Retinal pigment epithelial cell (primary cell): ENCODE results near the gene UGT8.
"Not testable (repeated sequence)": the region's sequence is repeated elsewhere in the genome, so short reads cannot be mapped to it uniquely, and the experiment has no call there.

Experiments
- DNase-seq: peaks from one replicate; pipeline ENCODE4 v3.0.0-alpha.2; 2010; ENCODE audit warnings: low read depth
- H3K4me3 ChIP-seq: 2 replicates; pipeline ENCODE4 v1.5.1; 2011; ENCODE audit warnings: mild to moderate bottlenecking, low read length, control low read depth, moderate library complexity
- CTCF ChIP-seq: conservative IDR thresholded peaks from 2 replicates; pipeline ENCODE4 v1.5.1; 2011; ENCODE audit warnings: low read depth, low read length, control low read depth, inconsistent platforms

Gene UGT8

GRCh38 chr4:114606245-114606644, 7.6 kb downstream of the UGT8 start:
- TF ChIP-seq CTCF = no peak
- no peak overlapping the region for H3K4me3 ChIP-seq
- DNase-seq = no peak

GRCh38 chr4:114607056-114607455, 8.4 kb downstream of the UGT8 start:
- TF ChIP-seq CTCF = no peak
- DNase-seq = no peak
- no peak overlapping the region for H3K4me3 ChIP-seq

- no peak for TF ChIP-seq CTCF
- DNase-seq = no peak
- H3K4me3 ChIP-seq = no peak overlapping the region
Observed at GRCh38 chr4:114613560-114613959, 15.0 kb downstream of the UGT8 start.

- H3K4me3 ChIP-seq = no peak overlapping the region
- no peak for DNase-seq
- no peak for TF ChIP-seq CTCF
Observed at GRCh38 chr4:114615435-114615834, 16.8 kb downstream of the UGT8 start.

- not testable (repeated sequence) for H3K4me3 ChIP-seq, DNase-seq
Observed at GRCh38 chr4:114616036-114616435, 17.4 kb downstream of the UGT8 start.

GRCh38 chr4:114626196-114626595, 27.6 kb downstream of the UGT8 start:
- TF ChIP-seq CTCF = no peak
- no peak overlapping the region for H3K4me3 ChIP-seq
- DNase-seq = no peak

GRCh38 chr4:114636192-114636935, 37.8 kb downstream of the UGT8 start:
- TF ChIP-seq CTCF = no peak
- DNase-seq = no peak
- H3K4me3 ChIP-seq = no peak overlapping the region
